NCI-H526 treated with DMSO at 0.1 percent for 48 hours (cell line): ENCODE measurements around the gene ART5.
"Not testable (repeated sequence)": the region's sequence is repeated elsewhere in the genome, so short reads cannot be mapped to it uniquely, and the experiment has no call there.

Experiments
- DNase-seq: peaks from one replicate; lab custom pipeline; 2025; lab: John Stamatoyannopoulos, UW

Gene ART5

DNA sequence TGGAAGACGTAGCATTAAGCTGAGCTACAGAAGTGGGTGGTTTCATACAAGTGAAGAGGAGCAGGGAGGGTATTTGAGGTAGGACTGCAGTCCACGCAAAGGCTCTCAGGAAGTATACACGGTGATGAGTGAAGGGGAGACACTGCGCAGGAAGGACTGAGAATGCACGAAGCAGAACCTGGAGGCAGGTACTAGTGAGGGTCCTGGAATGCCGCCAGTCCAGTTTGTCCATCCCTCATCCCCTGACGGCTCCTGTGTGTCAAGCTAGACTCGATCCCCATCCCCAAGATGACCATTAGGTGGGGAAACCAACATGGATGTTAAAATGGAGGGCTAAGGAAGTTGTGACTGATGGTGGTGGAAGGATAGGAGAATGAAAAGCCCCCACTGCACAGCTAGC is 23.8 kb downstream of the ART5 start:
- no peak for DNase-seq

DNA sequence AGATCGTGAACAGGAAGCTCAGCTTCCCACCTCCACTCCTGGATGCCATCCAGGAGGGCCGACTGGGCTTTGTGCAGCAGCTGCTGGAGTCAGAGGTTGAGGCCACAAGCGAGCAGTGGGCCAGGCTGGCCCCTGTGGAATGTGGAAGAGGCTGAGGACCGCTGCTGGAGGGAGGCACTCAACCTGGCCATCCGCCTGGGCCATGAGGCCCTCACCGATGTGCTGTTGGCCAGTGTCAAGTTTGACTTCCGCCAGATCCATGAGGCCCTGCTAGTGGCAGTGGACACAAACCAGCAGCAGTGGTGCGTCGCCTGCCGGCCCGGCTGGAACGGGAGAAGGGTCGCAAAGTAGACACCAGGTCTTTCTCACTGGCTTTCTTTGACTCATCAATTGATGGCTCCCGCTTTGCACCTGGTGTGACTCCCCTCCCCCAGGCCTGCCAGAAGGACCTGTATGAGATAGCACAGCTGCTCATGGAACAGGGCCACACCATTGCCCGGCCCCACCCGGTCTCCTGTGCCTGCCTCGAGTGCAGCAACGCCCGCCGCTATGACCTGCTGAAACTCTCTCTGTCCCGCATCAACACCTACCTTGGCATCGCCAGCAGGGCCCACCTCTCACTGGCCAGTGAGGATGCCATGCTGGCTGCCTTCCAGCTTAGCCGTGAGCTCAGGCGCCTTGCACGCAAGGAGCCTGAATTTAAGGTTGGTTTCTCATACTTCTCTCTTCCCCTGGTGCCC is 24.9 kb downstream of the ART5 start:
- no peak for DNase-seq

DNA sequence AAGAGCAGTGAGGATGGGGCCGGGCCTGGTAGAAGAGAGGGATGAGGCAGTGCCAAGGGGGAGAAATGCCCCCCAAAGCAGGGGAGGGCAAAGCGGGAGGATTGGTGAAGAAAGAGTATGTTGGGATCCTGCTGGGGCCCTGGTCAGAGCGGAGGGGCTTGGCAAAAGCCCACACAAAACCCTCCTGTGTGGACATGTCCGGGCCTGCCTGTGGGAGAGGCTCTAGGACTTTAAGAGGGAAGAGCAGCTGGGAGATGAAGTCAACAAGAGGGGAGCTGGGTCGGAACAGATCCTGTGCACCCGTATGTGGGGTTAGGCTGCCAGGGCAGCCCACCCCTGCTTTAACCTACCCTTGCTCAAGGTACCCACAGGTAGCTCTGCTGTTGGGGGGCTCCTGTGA is 25.8 kb downstream of the ART5 start:
- no peak for DNase-seq

DNA sequence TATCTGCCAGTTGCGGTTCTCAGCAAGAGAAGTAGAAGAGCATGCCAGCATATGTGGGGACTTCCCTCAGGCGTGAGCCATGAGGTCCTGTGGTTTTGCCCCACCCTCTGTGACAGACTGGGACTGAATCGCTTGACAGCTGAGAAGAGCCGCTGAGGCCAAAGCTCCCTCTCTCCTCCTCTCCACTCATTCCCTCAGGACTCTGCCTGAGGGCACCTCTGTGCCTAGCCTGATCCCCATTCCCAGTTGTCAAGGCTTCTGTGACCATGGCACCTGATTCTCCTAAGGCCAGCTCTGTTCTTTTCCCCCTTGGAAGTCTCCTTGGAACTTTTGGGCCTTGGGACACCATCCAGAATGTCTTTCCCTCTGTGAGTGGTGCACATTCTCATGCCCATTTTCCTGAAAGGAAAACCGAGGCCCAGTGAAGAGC is 27.0 kb downstream of the ART5 start:
- no peak for DNase-seq

DNA sequence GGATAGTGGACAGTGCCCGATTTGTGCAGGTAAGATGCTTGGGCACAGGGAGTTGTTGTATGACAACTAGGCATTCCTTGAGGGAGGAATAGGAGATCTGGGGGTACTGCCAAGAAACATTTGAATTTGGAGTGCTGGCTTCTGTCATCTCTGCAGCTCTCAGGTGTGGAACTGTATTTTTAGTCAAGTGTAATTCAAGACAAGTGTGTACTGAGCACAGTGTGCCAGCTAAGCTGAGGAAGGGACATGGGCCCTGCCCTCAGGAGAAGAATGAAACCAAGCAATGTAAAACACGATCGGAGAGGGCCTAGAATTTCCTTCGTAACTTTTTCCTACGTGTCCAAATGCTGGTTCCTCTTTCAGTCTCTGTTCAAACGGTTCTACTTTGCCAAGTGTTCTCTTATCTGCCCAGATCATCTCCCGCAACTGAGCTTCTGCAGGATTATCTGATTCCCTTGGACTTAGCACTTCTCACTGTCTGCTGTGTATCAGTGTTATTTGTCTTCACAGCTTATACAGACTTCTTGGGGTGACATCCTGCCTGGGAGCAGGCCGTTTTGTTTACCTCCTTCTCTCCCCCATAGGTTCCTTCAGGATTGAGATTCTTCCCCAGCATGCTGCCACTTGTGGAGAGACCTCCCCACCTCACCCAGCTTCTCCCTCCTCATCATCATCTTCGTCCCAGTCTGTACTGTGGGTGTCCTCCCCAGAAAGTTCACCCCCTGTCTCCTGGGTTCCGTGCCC is 27.6 kb downstream of the ART5 start:
- DNase-seq: no peak

DNA sequence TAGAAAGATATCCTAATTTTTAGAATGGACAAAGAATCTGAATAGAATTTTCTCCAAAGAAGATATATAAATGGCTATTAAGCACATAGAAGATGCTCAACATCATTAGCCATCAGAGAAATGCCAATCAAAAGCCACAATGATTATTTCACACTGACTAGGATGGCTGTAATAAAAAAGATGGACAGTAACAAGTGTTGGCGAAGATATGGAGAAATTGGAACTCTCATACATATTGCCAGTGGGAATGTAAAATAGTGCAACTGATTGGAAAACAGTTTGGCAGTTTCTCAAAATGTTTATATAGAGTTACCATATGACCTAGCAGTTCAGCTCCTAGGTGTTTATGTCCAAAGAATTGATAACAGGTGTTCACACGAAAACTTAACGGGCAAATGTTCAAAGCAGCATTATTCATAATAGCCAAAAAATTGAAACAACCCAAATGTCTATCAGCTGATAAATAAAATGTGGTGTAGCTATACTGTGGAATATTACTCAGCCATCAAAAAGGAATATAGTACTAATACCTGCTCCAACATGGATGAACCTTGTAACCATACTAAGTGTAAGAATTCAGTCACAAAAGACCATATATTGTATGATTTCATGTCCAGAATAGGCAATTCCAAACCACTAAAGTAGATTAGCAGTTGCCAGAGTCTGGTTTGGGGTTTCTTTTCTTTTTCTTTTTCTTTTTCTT is 29.7 kb downstream of the ART5 start:
- no peak for DNase-seq

- no peak for DNase-seq
These were observed 30.9 kb downstream of the ART5 start for GRCh38 chr11:3610846-3611245.

GRCh38 chr11:3609416-3610265 is 32.2 kb downstream of the ART5 start:
- peak; percentile 46 for DNase-seq

DNA sequence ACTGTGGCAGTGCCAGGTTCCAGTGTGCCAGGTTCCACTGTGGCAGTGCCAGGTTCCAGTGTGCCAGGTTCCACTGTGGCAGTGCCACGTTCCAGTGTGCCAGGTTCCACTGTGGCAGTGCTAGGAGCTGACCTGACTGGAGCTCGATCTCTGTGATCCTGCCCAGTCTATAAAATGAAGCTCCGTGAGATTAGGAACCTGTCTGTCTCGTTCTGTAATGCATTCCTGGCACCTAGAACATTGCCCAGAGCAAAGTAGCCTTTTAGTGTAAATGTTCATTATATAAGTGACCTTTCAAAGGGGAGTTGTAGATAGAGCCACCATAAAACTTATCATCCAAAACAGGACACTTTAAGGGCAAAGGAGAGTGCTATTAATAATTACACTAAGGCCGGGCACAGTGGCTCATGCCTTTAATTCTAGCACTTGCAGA is 36.0 kb downstream of the ART5 start:
- no peak for DNase-seq

DNA sequence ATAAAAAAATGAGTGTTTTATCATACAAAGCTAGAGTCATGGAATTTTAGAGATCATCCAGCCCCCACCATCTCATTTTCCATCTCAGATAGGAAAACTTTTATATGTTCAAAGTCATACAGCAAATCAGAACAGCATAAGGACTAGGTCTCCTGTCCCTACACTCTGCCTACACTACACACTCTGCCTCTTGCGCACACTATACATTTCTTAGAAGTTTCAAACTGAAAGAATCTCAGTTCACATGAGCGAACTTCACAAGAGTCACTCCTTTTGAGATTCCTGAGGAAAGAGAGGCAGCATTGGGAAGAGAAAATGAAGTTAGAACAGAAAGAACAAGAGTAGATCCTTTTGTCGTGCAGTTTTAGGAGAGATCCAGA is 36.5 kb downstream of the ART5 start:
- DNase-seq: no peak

- DNase-seq: no peak
These were observed 37.6 kb downstream of the ART5 start for GRCh38 chr11:3604167-3604566.

- DNase-seq: not testable (repeated sequence)
These were observed 41.6 kb downstream of the ART5 start for GRCh38 chr11:3600201-3600600.

- not testable (repeated sequence) for DNase-seq
These were observed 44.0 kb downstream of the ART5 start for GRCh38 chr11:3597743-3598142.

DNA sequence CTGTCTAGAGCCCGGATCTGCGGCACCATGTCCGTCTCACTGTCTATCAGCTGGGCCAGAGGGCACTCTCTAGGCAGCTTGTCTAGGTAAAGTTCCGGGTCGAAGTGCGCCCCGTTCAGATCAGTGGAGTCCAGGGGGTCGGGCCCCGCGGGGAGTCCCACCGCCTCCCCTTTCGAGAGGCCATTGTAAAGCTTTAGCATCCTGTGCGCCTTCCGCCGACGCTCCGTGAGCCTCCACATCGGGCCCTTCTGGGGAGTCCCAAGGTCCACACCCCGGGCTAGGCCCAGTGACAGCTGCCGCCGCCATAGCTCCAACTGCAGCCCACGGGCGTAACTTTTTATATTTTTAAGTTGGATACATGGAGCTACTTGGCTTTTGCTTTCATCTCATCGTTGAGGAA is 50.5 kb downstream of the ART5 start:
- DNase-seq: peak; percentile 60

DNA sequence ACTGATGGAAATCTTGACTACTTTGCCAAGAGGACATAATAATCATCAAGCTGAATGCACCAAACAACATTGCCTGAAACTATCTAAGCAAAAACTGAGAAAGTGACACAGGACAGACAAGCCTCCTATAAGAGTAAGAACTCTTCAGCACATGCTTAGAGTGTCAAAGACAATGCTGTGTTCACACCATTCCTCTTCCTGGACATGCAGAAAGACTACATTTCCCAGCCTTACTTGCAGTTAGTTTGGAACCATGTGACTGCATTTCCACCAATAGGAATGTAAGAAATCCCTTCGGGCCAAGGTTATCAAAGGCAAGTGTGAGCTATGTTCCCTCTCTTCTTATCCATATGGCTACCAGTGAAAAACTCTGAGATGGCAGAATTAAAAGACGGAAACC is 51.6 kb downstream of the ART5 start:
- DNase-seq: not testable (repeated sequence)

GRCh38 chr11:3588776-3589175 is 53.0 kb downstream of the ART5 start:
- not testable (repeated sequence) for DNase-seq
